GM12873 (cell line): ENCODE data around the gene ATAD3B.

Experiments used
- CTCF ChIP-seq: IDR thresholded peaks from 2 replicates; pipeline ENCODE4 v1.5.1; 2012; ENCODE audit warnings: low read depth, mild to moderate bottlenecking, moderate library complexity, low read length, control low read depth; ENCODE audit not compliant: insufficient read depth; ENCODE audit errors: missing control alignments

The ATAD3B gene, protein sequence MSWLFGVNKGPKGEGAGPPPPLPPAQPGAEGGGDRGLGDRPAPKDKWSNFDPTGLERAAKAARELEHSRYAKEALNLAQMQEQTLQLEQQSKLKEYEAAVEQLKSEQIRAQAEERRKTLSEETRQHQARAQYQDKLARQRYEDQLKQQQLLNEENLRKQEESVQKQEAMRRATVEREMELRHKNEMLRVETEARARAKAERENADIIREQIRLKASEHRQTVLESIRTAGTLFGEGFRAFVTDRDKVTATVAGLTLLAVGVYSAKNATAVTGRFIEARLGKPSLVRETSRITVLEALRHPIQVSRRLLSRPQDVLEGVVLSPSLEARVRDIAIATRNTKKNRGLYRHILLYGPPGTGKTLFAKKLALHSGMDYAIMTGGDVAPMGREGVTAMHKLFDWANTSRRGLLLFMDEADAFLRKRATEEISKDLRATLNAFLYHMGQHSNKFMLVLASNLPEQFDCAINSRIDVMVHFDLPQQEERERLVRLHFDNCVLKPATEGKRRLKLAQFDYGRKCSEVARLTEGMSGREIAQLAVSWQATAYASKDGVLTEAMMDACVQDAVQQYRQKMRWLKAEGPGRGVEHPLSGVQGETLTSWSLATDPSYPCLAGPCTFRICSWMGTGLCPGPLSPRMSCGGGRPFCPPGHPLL

GRCh38 chr1:1471389-1472052 lies at the start of gene ATAD3B:
Gene ATAD3B (plus strand): TSS chr1:1471765. CDS start chr1:1471885, 120 bp downstream.
- TF ChIP-seq CTCF = no peak

DNA sequence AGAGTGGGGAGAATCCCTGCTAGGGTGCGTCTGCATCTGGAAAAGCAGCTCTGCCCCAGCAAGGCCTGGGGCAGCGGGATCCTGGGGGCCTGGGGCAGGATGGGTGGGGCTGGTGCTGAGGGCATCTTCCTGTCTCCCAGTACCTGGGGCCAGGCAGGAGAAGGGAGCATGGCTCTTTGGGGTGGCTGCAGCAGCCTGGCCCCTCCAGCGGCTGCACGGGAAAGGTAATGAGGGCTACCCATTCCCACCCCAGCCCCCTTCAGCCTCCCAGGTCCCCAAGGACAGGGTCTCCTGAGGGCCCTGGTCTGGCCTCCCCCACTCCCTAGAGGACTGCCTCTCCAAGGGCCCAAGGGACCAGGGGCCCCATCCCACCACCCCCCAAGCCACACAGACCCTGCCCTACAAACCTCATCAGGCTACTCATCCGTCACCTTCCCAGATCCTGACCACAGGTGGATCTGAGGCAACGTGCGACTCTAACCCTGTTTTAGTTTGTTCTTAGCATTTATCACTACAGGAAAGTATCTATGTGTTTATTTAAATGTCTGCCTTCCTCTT lies 49.6 kb upstream of the ATAD3B start:
- TF ChIP-seq CTCF = no peak

- TF ChIP-seq CTCF = no peak
Measured at GRCh38 chr1:1422465-1423244, 48.9 kb upstream of the ATAD3B start.

- TF ChIP-seq CTCF = no peak
Measured at GRCh38 chr1:1423245-1423597, 48.3 kb upstream of the ATAD3B start.

- TF ChIP-seq CTCF = no peak
Measured at GRCh38 chr1:1424707-1425106, 46.9 kb upstream of the ATAD3B start.

DNA sequence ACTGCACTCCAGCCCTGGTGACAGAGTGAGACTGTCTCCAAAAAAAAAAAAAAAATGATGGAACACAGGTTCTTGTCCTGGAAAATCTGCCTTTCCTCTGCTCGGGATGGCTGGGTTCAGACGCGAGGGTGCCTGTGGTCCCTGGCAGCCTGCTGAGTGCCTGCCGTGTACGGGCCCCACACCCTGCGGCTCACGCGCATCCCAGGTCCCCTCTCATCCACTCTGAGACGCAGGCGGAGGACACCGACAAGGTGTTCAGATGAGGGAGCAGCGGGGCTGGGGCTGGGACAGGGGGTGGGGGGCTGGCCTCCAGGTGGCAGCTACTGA lies 46.2 kb upstream of the ATAD3B start:
- no peak for TF ChIP-seq CTCF
